ENCODE data around the gene CHFR.
A peak's percentile ranks its signal among the peaks of the same experiment; 100 is the strongest.
"Not testable (repeated sequence)": the region's sequence is repeated elsewhere in the genome, so short reads cannot be mapped to it uniquely, and the experiment has no call there.

Gene CHFR

DNA sequence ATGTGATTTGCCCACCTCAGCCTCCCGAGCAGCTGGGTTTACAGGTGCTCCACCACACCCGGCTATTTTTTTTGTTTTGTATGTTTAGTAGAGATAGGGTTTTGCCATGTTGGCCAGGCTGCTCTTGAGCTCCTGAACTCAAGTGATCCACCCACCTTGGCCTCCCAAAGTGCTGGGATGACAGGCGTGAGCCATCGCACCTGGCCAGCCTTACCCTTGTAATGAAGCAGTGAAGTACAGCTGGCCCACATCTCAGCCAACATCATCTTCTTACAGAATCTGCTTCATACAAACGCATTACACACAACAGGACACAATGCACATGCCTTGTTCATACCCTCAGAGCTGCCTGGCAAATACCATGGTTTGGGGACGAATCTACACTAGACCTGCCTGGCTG is 31.3 kb upstream of the CHFR start:
- H3K9ac ChIP-seq = no peak overlapping the region
- H4K20me1 ChIP-seq = no peaks in the 10 kb centered on the region
- TF ChIP-seq Cebpa-rat (IDR thresholded peaks at IDR 0.05) = no peak
- no peak overlapping the region for H3K27ac ChIP-seq
- peaks cover 52% of the 10 kb centered on the region for H3K36me3 ChIP-seq
- H3K27me3 ChIP-seq = no peaks in the 10 kb centered on the region
- H3K4me1 ChIP-seq = no peaks in the 10 kb centered on the region
- 0 out of 2 replicates have a peak overlapping the region, but pooled peaks have one; percentile 2 for H3K4me3 ChIP-seq
- no peak overlapping the region for H3K4me2 ChIP-seq
- peaks cover 100% of the 10 kb centered on the region for H3K9me3 ChIP-seq

DNA sequence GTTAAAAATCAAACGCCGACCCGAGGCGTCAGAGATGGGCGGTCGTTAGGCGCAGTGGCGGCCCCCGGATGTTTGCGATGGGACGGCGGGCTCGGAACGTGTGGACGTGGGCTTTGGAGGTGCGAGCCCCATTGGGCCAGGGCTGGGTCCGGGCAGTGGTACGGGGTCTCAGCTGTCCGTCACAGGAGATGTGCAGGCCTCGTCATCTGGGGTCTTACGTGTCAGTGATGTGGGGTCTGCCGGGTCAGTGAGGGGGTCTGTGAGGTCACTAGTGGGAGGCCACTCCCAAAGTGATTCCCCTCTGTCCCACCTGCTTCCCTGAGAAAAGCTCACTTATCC is 21.6 kb upstream of the CHFR start:
- H3K9ac ChIP-seq = peak overlapping the region; percentile 75
- H3K4me1 ChIP-seq = peaks cover 20% of the 10 kb centered on the region
- no peaks in the 10 kb centered on the region for H3K27me3 ChIP-seq
- no peak for TF ChIP-seq Cebpa-rat (IDR thresholded peaks at IDR 0.05)
- peak overlapping the region; percentile 89 for H3K4me2 ChIP-seq
- peak overlapping the region; percentile 52 for H3K27ac ChIP-seq
- H3K36me3 ChIP-seq = 0 out of 2 replicates have a peak, but pooled peaks cover 6% of the 10 kb centered on the region
- H3K9me3 ChIP-seq = peaks cover 68% of the 10 kb centered on the region
- H4K20me1 ChIP-seq = no peaks in the 10 kb centered on the region
- peak overlapping the region; percentile 78 for H3K4me3 ChIP-seq

DNA sequence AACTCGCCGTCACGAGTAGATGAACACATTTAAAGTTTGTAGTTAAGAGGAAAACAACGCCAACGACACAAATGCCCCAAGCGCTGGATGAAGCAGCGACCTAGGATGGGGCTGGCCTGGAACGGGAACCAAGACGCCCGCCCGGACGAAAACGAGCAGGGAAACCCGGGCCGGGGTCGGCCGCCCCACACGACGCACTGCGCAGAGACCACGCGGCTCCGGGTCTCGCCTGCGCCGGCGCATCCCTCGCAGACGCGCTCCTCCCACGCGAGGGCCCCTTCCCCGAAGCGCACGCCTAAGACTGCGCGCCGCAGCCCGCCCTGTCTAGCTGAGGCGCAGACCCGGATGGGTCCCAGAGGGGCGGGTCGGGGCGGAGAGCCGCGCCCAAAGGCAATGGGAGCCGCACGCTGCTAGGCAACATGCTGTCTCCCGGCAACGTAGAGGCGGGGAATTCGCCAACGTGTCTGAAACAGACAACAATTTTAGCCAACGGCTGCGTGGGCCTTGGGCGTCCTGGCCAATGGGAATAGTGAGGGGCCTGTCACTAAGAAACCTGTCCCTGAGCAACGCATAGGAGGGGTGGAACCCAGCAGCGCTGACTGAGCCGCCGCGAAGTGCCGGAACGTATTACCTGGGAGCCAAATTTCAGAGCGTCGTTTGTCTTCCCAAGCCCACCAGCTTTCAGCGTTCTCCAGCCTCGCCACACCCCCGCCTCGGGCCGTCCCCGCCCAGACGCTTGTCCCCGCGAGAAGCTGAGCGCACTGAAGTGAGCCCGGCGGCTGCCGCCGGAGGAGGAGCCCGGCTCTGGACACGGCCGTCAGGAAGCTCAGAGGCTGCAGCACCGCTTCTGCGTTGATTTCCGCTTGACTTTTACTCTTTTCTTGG is 21.0 kb upstream of the CHFR start:
- Histone ChIP-seq H3K27ac (peak overlapping the region; percentile 52), H3K4me3 (peak overlapping the region; percentile 78), H3K27me3 (no peaks in the 10 kb centered on the region), H3K9ac (peak overlapping the region; percentile 75), H3K36me3 (0 out of 2 replicates have a peak, but pooled peaks cover 6% of the 10 kb centered on the region), H3K4me1 (peaks cover 20% of the 10 kb centered on the region), H3K9me3 (peaks cover 67% of the 10 kb centered on the region), H3K4me2 (peak overlapping the region; percentile 89), H4K20me1 (no peaks in the 10 kb centered on the region)
- TF ChIP-seq Cebpa-rat (IDR thresholded peaks at IDR 0.05) = no peak

DNA sequence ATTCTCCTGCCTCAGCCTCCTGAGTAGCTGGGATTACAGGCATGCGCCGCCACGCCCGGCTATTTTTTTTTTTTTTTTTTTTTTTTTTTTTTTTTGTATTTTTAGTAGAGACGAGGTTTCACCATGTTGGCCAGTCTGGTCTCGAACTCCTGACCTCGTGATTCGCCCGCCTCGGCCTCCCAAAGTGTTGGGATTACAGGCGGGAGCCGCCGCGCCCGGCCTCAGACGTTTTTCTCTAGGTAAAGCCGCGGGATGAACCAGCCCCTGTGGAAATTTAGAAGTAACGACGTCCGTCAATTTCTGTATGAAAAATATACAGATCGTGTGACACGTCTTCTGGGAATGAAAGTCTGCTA is 20.4 kb upstream of the CHFR start:
- peaks cover 20% of the 10 kb centered on the region for H3K4me1 ChIP-seq
- not testable (repeated sequence) for H3K27me3 ChIP-seq, H3K27ac ChIP-seq, H4K20me1 ChIP-seq, H3K36me3 ChIP-seq
- peak overlapping the region; percentile 75; the same call in 1 of the 2 replicates for H3K9ac ChIP-seq
- H3K4me2 ChIP-seq = peak overlapping the region; percentile 89
- H3K9me3 ChIP-seq = peaks cover 66% of the 10 kb centered on the region
- peak overlapping the region; percentile 78 for H3K4me3 ChIP-seq

DNA sequence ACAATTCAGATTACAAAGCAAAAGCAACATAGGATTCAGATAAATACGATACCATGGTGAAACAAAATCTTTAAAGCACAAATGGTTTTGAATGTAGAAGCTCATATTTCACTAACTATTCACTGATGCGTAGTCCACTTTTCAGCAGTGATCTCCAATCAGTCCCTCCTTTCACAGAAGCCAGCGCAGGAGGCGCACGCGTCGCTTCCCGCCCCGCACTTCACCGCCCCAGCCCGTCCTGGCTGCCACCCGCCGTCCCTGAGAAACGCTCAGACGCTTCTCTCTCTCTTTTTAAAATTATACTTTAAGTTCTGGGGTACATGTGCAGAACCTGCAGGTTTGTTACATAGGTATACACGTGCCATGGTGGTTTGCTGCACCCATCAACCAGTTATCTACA is 19.8 kb upstream of the CHFR start:
- H3K36me3 ChIP-seq = 0 out of 2 replicates have a peak, but pooled peaks cover 6% of the 10 kb centered on the region
- H3K9ac ChIP-seq = no peak overlapping the region
- TF ChIP-seq Cebpa-rat (IDR thresholded peaks at IDR 0.05) = no peak
- H3K4me2 ChIP-seq = no peak overlapping the region
- H3K4me3 ChIP-seq = no peak overlapping the region
- no peak overlapping the region for H3K27ac ChIP-seq
- peaks cover 63% of the 10 kb centered on the region for H3K9me3 ChIP-seq
- H3K4me1 ChIP-seq = peaks cover 20% of the 10 kb centered on the region
- no peaks in the 10 kb centered on the region for H3K27me3 ChIP-seq
- H4K20me1 ChIP-seq = no peaks in the 10 kb centered on the region

DNA sequence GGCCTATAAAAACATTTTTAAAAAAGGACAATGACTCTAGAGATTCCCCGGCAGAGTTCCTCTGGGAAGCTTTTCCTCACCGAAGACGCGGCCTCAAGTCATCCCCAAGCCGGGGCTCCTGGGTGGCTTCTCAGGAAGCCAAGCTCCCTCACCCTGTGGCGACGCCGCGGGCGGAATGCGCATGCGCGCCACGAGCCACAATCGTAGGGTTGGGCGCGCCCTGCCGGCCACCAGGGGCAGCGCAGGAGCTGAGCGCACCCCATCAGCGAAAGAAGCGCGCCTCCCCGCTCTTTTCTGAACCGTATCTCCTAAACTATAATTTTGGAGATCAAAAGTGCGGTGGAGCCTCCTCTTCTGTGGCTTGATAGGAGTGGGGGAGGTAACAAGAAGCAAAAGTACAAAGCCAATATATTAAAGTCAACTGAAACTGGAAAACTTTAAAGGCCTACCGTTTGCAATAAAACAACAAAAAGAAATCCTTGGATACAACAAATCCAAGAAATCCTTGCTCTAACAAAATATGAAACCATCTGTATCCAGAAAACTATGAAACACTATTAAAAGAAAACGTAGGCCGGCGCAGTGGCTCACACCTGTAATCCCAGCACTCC is 17.4 kb upstream of the CHFR start:
- H3K4me2 ChIP-seq = peak overlapping the region; percentile 47
- H3K9me3 ChIP-seq = peaks cover 49% of the 10 kb centered on the region
- H3K27ac ChIP-seq = no peak overlapping the region
- no peaks in the 10 kb centered on the region for H3K27me3 ChIP-seq
- no peak for TF ChIP-seq Cebpa-rat (IDR thresholded peaks at IDR 0.05)
- peaks cover 20% of the 10 kb centered on the region for H3K4me1 ChIP-seq
- no peak overlapping the region for H3K9ac ChIP-seq
- H3K4me3 ChIP-seq = peak overlapping the region; percentile 29; the same call in 1 of the 2 replicates
- H4K20me1 ChIP-seq = no peaks in the 10 kb centered on the region
- no peaks in the 10 kb centered on the region for H3K36me3 ChIP-seq

DNA sequence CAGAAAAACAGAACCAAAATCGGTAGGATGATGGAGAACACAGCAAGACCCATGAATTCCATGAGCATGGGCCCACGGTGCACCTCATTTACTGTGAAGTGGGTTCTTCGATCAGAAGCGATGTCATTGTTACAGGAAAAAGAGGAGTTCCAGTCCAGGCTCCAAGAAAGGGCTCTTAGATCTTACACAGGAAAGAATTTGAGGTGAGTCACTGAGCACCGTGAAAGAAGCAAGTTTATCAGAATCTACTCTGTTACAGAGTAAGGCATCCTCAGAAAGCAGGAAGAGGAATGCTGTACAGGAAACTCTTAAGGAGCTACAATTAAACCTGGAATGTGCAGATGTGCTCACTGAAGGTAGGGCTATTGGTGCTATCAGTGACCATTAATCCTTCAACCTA is 11.6 kb upstream of the CHFR start:
- no peak for TF ChIP-seq Cebpa-rat (IDR thresholded peaks at IDR 0.05)
- Histone ChIP-seq H3K36me3 (no peaks in the 10 kb centered on the region), H3K4me2 (no peak overlapping the region), H3K9me3 (peaks cover 52% of the 10 kb centered on the region), H3K4me1 (no peaks in the 10 kb centered on the region), H3K4me3 (no peak overlapping the region), H3K27me3 (no peaks in the 10 kb centered on the region), H3K27ac (no peak overlapping the region), H4K20me1 (no peaks in the 10 kb centered on the region), H3K9ac (no peak overlapping the region)

DNA sequence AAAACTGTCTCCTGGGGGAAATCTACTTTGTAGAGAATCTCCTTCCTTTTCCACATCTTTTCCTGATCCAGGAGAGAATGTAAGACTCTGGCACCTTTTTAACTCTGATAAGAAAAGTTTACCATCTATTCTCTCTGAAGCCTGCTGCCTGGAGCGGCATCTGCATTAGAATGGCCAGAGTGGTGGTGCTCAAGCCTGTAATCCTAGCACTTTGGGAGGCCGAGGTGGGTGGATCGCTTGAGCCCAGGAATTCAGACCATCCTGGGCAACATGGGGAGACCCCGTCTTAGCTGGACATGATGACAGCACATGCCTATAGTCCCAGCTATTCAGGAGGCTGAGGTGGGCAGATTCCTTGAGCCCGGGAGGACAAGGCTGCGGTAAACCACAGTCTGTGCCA is 1.4 kb upstream of the CHFR start:
- peak overlapping the region; percentile 94; the same call in 1 of the 2 replicates for H3K4me3 ChIP-seq
- no peak overlapping the region for H3K27ac ChIP-seq
- peaks cover 53% of the 10 kb centered on the region for H3K9me3 ChIP-seq
- H3K9ac ChIP-seq = no peak overlapping the region
- no peak for TF ChIP-seq Cebpa-rat (IDR thresholded peaks at IDR 0.05)
- peaks cover 21% of the 10 kb centered on the region for H3K4me1 ChIP-seq
- peak overlapping the region; percentile 90; the same call in 1 of the 2 replicates for H3K4me2 ChIP-seq
- no peaks in the 10 kb centered on the region for H4K20me1 ChIP-seq
- no peaks in the 10 kb centered on the region for H3K27me3 ChIP-seq
- H3K36me3 ChIP-seq = peaks cover 21% of the 10 kb centered on the region

DNA sequence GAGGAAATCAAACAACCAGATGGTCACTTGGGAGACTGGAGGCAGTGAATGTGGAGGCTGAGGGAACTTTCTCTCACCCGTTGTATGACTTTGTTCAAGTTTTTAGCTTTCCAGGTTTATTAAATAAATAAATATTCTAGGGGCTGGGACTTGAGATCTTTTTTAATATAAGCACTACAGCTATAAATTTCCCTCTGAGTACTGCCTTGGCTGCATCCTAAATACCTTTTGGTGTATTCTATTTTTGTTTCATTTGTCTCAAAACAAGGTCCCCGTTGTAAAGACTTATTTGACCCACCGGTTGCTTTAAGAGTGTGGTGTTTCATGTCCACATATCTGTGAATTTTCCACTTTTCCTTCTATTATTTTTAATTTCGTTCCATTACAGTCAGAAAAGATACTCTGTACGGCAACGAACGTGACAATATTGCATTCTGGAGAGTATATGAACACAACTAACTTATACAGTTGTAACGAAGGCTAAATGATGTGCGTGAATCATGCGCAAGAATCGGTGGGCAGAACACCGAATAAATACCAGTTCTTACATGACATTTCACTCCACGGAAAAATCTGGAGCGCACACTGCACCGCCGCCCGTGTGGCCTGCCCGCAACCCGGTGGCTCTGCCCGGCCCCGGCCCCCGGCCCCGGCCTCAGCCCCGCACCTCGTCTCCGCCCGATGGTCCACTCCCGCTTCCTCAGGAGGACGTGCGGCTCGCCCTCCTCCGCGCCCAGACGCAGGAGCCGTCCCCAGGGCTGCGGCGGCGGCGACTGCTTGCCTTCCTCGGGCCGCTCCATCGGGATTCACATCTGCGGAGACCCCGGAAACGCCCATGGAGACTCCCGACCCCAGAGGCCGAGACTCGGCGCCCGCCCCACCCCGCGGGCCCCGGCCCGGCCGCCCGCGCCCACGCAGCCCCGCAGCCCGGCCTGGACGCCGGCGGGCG is 602 bp downstream of the CHFR start:
- H3K27ac ChIP-seq = peak overlapping the region; percentile 98
- peak overlapping the region; percentile 94 for H3K9ac ChIP-seq
- peaks cover 21% of the 10 kb centered on the region for H3K4me1 ChIP-seq
- peak overlapping the region; percentile 79 for H3K4me2 ChIP-seq
- TF ChIP-seq Cebpa-rat (IDR thresholded peaks at IDR 0.05) = no peak
- peaks cover 41% of the 10 kb centered on the region for H3K36me3 ChIP-seq
- peak overlapping the region; percentile 94 for H3K4me3 ChIP-seq
- H3K27me3 ChIP-seq = no peaks in the 10 kb centered on the region
- peaks cover 62% of the 10 kb centered on the region for H3K9me3 ChIP-seq
- H4K20me1 ChIP-seq = no peaks in the 10 kb centered on the region

Data from BLaER1 (cell line).